ENCODE results near the gene CYP8B1.

Gene CYP8B1

GRCh38 chr3:42875325-42876151, at the start of gene CYP8B1:
Gene CYP8B1, minus strand, starts transcription at chr3:42875879. Its CDS starts 63 bp downstream, at chr3:42875816.
- no peak for FAIRE-seq

DNA sequence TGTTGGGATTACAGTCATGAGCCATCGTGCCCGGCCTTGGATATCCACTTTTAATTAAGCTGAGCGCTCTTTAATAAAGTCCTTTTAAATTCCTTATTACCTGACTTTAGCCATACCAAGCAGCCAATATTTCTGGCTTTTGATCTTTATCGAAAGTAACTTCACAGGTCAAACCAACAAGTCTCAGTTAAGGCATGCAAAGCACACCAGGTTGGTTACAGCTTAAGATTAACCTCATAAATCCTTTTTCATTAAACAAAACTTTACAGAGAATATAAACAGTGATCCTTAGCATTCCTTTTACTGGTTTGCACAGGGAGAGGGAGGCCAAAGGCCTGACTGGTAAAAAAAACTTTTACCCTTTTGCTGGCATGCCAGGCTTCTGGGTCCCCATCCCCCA, 47.9 kb upstream of the CYP8B1 start:
- no peak for FAIRE-seq

- FAIRE-seq: no peak
These were observed 39.3 kb upstream of the CYP8B1 start for GRCh38 chr3:42914771-42915515.

DNA sequence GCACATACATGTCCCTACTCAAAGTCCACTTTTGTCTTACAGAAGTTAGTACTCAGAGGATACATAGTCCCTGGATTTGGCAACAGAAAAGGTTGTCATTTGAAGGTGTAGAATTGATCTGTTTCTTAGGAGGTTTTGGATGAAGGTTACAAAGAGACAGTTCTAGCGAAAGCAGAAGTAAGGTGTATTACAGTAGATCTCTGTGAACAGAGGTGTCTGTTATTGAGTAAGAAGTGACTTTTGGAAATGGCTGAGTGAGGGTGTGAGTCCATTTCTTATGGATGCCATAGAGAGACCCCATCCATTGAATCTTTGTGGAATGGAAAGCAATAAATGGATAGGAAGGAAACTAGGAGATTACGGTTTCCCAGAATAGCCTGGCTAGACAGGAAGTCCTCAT, 35.9 kb upstream of the CYP8B1 start:
- FAIRE-seq: no peak

- no peak for FAIRE-seq
These were observed 33.0 kb upstream of the CYP8B1 start for GRCh38 chr3:42908675-42909074.

DNA sequence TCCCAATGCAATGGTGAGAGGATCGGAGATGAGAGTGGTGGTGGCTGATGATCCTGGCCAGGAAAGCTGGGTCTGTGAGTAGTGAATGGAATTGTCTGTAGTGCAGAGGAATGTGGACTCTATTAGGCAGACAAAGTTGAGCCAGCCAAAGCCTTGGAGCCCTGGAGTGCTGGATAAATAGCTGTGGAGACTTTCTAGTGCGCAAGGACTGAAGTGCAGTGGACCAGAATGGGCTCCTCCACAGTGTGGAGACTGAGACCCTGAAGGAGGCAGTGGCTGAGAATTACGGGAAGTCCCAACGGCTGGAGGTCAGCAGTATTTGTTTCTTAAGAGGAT, 31.1 kb upstream of the CYP8B1 start:
- no peak for FAIRE-seq

DNA sequence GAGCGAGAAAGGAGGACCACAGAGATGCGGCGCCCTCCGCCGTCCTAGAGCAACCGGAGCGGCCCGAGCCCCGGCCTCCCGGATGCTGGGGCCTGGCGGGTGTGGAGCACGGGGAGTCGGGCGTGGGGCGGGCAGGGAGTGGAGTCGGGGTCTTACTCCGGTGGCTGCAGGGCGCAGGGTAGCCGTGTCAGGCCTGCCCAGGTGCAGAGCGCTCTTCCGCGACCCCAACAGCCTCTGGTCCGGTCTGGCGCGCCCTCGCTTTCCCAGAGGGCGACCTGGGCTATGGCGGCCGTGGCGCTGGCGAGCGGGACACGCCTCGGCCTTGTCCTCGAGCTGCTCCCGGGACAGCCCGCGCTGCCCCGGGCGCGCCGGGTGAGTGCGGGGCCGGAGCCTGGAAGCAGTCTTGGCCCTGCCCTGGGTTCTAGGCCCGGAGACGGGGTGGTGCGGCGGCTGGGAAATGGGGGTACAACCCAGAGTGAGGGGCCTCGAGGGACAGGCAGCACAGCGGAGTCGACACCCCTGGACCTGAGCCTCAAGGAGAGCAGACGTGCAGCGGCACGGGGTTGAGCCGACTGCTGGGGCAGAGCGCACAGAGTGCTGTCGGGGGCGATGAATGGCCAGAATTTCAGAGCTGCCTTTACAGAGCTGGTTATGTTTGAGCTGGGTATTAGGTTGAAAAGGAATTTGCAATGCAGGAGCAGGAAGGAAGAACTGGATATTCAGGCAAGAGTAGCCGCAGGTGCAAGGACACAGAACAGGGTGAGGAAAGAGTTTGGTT, 30.6 kb upstream of the CYP8B1 start, which contains the start of gene ZNF662:
ZNF662 (plus strand) TSS at position 73 of the 778 bp plus-strand sequence. CDS start 1,973 bp downstream, outside the sequence.
- no peak for FAIRE-seq

- FAIRE-seq: no peak
These were observed 30.0 kb upstream of the CYP8B1 start for GRCh38 chr3:42905740-42906069.

DNA sequence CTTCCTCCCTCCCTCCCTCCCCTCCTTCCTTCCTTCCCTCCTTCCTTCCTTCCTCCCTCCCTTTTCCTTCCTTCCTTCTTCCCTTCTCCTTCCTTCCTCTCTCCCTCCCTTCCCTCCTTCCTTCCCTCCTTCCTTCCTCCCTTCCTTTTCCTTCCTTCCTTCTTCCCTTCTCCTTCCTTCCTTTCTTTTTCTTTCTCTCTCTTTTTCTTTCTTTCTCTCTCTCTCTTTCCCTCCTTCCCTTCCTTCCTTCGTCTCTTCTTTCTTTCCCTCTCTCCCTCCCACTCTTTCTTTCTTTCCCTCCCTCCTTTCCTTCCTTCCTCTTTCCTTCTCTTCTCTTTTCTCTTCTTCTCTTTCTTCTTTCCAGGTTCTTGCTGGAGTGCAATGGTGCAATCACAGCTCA, 28.4 kb upstream of the CYP8B1 start:
- no peak for FAIRE-seq

DNA sequence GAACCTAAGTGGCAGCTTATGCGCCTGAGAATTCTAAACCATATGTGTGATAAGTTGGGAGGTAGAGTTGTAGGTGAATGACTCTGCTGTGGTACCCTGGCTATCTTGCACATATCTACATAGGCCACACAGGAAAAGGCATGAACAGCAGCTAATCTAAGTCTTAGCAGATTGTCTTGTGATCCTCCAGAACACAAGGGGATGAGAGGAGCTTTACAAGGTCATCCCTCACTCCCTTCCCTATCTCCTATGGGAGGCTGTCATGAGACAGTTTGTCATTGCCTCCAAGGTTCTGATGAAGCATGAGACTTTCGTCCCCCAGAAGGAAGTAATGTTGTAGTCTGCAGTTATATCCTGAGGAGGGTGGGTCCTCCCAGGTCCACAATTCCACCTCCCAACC, 26.6 kb upstream of the CYP8B1 start:
- FAIRE-seq: no peak

- no peak for FAIRE-seq
These were observed 25.4 kb upstream of the CYP8B1 start for GRCh38 chr3:42901073-42901415.

DNA sequence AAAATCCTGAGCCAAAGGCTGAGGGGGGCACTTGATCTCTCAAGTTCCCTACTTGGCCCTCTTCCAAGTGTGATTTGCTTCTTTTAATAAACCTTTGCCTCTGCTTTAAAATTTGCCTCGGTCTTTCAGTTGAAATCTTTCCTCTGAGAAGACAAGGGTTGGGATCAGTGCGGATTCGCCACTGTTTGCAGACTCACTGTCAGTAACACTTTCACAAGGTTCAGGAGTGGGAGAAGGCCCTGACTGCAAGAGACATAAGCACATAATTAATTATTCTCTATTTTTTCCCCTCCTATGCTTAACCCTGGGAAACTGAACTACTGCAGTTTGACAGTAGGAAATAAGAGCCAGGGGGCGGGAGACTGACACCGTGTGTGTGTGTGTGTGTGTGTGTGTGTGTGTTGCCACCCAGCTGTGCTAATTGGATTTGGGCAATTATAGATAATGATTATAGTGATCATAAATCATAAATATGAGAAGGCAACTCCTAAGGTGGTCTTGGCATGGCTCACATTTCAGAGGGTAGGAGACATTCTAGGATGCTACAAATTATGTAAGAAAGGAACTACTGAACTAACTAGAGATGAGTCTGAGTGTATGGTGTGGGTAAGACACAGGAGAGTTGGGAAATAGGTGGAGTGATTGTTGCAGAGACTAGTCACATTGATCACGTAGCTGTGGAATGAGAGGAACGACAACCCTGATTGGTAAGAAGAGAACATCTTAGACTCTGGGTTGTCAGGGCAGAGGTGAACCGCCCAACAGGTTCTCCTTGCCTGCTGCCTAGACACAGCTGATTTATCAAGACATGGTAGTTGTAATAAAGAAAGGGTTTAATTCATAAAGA, 24.8 kb upstream of the CYP8B1 start:
- FAIRE-seq: no peak

DNA sequence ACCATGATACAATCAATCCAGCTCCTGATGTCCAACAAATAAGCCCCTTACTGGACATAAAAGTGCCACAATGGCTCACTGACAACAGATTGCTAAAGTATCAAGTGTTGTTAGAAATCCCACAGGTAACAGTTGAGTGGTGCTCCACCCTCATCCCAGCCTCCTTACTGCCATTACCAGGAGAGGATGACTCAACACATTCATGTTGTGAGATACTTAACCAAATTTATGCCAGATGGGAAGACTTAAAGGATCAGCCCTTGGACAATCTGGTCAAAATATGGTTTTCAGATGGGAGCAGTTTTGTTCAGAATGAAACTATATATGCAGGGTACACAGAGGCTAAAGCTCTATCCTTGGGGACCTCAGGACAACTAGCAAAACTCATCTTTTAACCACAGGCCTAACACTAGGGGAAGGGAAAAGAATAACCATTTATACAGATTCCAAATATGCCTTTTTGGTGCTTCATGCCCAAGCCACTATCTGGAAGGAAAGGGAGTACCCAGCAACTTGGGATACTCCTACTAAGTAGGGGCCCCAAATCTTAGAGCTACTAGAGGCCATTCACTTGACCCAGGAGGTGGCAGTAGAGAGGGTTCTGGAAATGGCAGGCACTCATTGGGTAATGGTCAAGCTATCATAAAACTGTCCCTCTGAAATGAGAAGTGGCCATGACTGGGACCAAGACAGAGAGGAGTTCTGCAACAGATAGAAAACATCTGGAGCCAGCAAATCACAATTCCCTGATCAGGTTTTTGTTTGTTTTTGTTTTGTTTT, 23.4 kb upstream of the CYP8B1 start:
- FAIRE-seq: no peak

- FAIRE-seq: no peak
These were observed 19.8 kb upstream of the CYP8B1 start for GRCh38 chr3:42895580-42895868.

DNA sequence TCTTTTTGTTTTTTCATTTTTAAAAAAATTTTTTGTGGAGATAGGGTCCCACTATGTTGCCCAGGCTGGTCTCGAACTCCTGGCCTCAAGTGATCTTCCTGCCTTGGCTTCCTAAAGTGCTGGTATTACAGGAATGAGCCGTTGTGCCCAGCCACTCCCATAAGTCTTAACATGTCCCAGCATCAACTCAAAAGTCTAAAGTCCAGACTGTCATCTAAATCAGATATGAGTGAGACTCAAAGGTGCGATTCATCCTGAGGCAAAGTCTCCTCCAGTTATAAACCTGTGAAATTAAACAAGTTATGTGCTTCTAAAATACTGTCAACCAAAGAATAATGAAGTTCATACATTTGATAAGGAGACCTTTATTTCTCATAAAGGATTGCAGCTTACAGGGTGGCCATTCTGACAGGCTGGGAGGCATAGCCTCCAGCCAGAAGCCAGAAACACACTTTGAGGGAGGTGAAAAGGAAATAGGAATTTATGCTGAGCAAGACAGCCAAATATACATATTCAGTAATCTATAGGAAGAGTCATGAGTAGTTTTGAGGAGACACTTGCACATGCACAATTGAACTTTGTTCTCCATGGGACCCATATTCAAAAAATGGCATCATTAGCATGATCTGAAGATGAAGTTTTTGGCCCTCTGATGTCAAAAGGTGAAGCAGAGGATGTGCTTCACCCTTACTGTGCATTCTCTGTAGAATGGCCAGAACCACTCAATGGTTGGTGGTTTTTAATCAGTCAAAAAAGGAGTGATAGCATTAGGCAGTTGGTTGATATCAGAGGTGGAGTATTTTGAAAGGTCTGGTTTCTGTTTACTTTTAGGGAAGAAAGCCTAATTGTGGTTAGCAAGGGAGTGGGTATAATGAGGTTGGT, 19.3 kb upstream of the CYP8B1 start:
- FAIRE-seq: no peak

DNA sequence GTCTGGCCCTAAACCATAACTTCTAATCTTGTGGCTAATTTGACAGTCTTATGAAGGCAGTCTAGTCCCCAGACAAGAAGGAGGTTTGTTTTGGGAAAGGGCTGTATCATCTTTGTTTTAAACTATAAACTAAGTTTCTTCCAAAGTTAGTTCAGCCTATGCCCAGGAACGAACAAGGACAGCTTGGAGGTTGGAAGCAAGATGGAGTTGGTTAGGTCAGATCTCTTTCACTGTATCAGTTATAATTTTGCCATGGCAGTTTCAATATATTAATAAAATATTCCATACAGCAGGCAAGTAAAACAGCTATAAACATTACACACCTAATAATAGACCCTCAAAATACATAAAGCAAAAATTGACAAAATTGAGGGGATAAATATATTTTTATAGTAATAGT, 17.1 kb upstream of the CYP8B1 start:
- FAIRE-seq: no peak

DNA sequence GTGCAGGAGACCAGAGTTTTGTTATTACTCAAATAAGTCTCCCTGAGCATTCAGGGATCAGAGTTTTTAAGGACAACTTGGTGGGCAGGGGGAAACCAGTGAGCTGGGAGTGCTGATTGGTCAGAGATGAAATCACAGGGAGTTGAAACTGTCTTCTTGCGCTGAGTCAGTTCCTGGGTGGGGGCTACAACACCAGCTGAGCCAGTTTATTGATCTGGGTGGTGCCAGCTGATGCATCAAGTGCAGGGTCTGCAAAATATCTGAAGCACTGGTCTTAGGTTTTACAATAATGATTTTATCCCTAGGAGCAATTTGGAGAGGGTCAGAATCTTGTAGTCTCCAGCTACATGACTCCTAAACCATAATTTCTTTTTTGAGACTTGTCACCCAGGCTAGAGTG, 16.5 kb upstream of the CYP8B1 start:
- FAIRE-seq: no peak

GRCh38 chr3:42891042-42891441, 15.4 kb upstream of the CYP8B1 start:
- no peak for FAIRE-seq

DNA sequence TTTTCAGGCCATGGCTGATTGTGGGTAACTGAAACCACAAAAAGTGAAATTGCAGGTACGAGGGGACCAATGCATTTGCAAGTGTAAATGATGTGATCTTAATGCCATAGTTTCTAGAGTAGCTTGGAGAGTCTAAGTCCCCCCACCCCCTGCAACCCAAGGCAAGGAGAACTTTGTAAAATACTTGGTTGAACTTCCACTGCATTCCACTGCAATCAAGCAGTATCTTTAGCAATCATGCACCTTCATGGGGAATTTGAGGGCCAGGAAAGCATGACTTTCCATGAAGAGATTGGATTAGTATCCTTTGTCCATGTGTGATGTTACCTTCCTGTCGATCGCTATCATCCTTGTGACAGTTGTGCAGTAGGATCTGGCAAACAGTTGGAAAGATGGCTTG, 11.4 kb upstream of the CYP8B1 start:
- FAIRE-seq: no peak

DNA sequence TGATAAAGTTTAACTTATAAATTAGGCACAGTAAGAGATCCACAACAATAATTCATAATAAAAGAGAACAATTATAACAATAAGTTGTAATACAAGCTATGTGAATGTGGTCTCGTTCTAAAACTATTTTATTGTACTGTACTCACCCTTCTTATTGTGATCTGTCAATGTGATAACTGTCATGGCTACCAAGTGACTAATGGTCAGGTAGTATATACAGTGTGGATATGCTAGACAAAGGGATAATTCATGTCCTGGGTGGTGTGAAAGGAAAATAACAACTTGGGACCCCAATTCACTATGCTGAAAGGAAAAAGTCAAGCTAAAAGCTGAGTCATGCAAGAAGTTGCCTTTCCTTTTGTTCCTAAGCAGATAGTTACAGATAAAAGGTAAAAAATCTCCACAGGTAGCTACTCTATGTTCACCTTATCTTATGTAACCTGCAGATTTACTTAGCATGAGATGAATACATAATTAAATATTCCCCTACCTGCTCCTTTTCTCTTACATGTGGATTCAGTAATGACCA, 10.7 kb upstream of the CYP8B1 start:
- no peak for FAIRE-seq

DNA sequence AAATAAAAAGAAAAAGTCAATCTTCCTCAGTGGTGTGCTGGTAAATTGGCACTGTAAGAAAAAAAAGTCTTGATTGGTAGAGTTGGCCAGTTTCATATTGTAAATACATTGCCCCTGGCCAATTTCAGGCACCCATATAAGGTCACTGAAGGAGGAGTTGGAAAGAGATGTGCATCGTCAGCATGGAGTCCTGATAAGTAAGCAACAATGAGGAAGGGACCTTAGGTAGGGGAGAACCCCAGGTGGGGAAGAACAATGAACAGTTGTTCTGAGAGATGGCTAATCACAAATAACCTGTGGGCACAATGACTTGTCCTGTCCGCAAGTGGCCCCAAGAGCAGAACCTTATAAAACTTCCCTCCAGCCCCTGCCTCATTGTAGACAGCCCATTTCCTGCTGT, 8.6 kb upstream of the CYP8B1 start:
- FAIRE-seq: no peak
